Parathyroid adenoma (tissue), 2 donors: Measurements from ENCODE around the gene RHCG.

ENCODE experiments used
- H2AFZ ChIP-seq: fragments of 300-600 bp; sonication (generic); one replicate; pipeline ENCODE4 v1.7.0; 2017; ENCODE audit warnings: antibody characterized with exemption, mild to moderate bottlenecking
- H3K27ac ChIP-seq: fragments of 300-600 bp; sonication (generic); one replicate; pipeline ENCODE4 v1.7.0; 2017
- H3K27me3 ChIP-seq: fragments of 300-600 bp; sonication (generic); one replicate; pipeline ENCODE4 v1.7.0; 2017; ENCODE audit warnings: low read length; ENCODE audit not compliant: control insufficient read depth, insufficient read depth
- H3K36me3 ChIP-seq: fragments of 300-600 bp; sonication (generic); one replicate; pipeline ENCODE4 v1.7.0; 2017; ENCODE audit warnings: low read length; ENCODE audit not compliant: control insufficient read depth, insufficient read depth
- H3K4me1 ChIP-seq: fragments of 300-600 bp; sonication (generic); one replicate; pipeline ENCODE4 v1.7.0; 2017; ENCODE audit warnings: control low read depth
- H3K4me2 ChIP-seq: fragments of 300-600 bp; sonication (generic); one replicate; pipeline ENCODE4 v1.7.0; 2017; ENCODE audit warnings: low read length
- H3K4me3 ChIP-seq: fragments of 300-600 bp; sonication (generic); one replicate; pipeline ENCODE4 v1.7.0; 2017; ENCODE audit warnings: low read depth, low read length
- H3K79me2 ChIP-seq: fragments of 300-600 bp; sonication (generic); one replicate; pipeline ENCODE4 v1.7.0; 2017; ENCODE audit warnings: control low read depth
- H3K9ac ChIP-seq: fragments of 300-600 bp; sonication (generic); one replicate; pipeline ENCODE4 v1.7.0; 2017; ENCODE audit warnings: mild to moderate bottlenecking
- H3K9me3 ChIP-seq: fragments of 300-600 bp; sonication (generic); one replicate; pipeline ENCODE4 v1.7.0; 2017; ENCODE audit warnings: low read length; ENCODE audit not compliant: control insufficient read depth
- CTCF ChIP-seq: fragments of 300-600 bp; sonication (generic); IDR thresholded peaks from one replicate; pipeline ENCODE4 v1.7.0; 2017; ENCODE audit warnings: antibody characterized with exemption, mild to moderate bottlenecking
- donor health status: primary hyperparathyroidism.

The RHCG gene

GRCh38 chr15:89483079-89483478 lies 13.3 kb downstream of the RHCG start:
- Histone ChIP-seq H3K79me2 (no peaks in the 10 kb centered on the region), H3K27ac (no peak overlapping the region), H3K4me1 (no peaks in the 10 kb centered on the region), H3K9me3 (no peaks in the 10 kb centered on the region), H2AFZ (no peak overlapping the region), H3K9ac (no peak overlapping the region), H3K4me2 (no peak overlapping the region), H3K36me3 (no peaks in the 10 kb centered on the region), H3K27me3 (no peaks in the 10 kb centered on the region), H3K4me3 (no peak overlapping the region)
- no peak for TF ChIP-seq CTCF

GRCh38 chr15:89482139-89482538 lies 14.2 kb downstream of the RHCG start:
- Histone ChIP-seq H3K9me3 (no peaks in the 10 kb centered on the region), H3K27ac (no peak overlapping the region), H3K27me3 (no peaks in the 10 kb centered on the region), H2AFZ (no peak overlapping the region), H3K4me2 (no peak overlapping the region), H3K36me3 (no peaks in the 10 kb centered on the region), H3K4me1 (no peaks in the 10 kb centered on the region), H3K79me2 (no peaks in the 10 kb centered on the region), H3K9ac (no peak overlapping the region), H3K4me3 (no peak overlapping the region)
- TF ChIP-seq CTCF, result no peak

GRCh38 chr15:89480505-89480904 lies 15.9 kb downstream of the RHCG start:
- Histone ChIP-seq H3K27me3 (no peaks in the 10 kb centered on the region), H3K79me2 (no peaks in the 10 kb centered on the region), H3K27ac (no peak overlapping the region), H3K4me3 (no peak overlapping the region), H3K9ac (no peak overlapping the region), H3K36me3 (no peaks in the 10 kb centered on the region), H2AFZ (no peak overlapping the region), H3K4me1 (no peaks in the 10 kb centered on the region), H3K9me3 (no peaks in the 10 kb centered on the region), H3K4me2 (no peak overlapping the region)
- TF ChIP-seq CTCF, result no peak

GRCh38 chr15:89479173-89479572 lies 17.2 kb downstream of the RHCG start:
- H3K27me3 ChIP-seq, result no peaks in the 10 kb centered on the region
- no peaks in the 10 kb centered on the region for H3K79me2 ChIP-seq
- no peaks in the 10 kb centered on the region for H3K4me1 ChIP-seq
- TF ChIP-seq CTCF, result no peak
- H3K4me2 ChIP-seq, result no peak overlapping the region
- H3K36me3 ChIP-seq, result no peaks in the 10 kb centered on the region
- no peak overlapping the region for H2AFZ ChIP-seq
- H3K4me3 ChIP-seq, result no peak overlapping the region
- no peaks in the 10 kb centered on the region for H3K9me3 ChIP-seq
- no peak overlapping the region for H3K9ac ChIP-seq
- no peak overlapping the region for H3K27ac ChIP-seq

- Histone ChIP-seq H3K27me3 (no peaks in the 10 kb centered on the region), H3K79me2 (no peaks in the 10 kb centered on the region), H3K4me2 (no peak overlapping the region), H3K36me3 (no peaks in the 10 kb centered on the region), H3K27ac (no peak overlapping the region), H3K9ac (no peak overlapping the region), H3K4me3 (no peak overlapping the region), H3K4me1 (no peaks in the 10 kb centered on the region), H2AFZ (no peak overlapping the region), H3K9me3 (no peaks in the 10 kb centered on the region)
- TF ChIP-seq CTCF, result no peak
Measured at GRCh38 chr15:89477411-89478242, 18.8 kb downstream of the RHCG start.
